ENCODE measurements around the gene EFNA5.

GRCh38 chr5:107425541-107426031, 245.2 kb downstream of the EFNA5 start:
- no peak for TF ChIP-seq GATA3 (IDR thresholded peaks at IDR 0.05; ENCODE audit: low read depth, low read length)
- no peak for TF ChIP-seq GATA2 (IDR thresholded peaks at IDR 0.05; ENCODE audit: low read depth, low read length)

All from SH-SY5Y (cell line).